Measurements from ENCODE around the gene LTBR.

GRCh38 chr12:6390084-6390799, 6.3 kb downstream of the LTBR start:
- TF ChIP-seq POLR2A (IDR thresholded peaks at IDR 0.05; ENCODE audit: low read depth, low read length) = no peak
- no peak for TF ChIP-seq JUND (IDR thresholded peaks at IDR 0.05; ENCODE audit: low read depth, low read length)
- no peak for TF ChIP-seq GABPA (IDR thresholded peaks at IDR 0.05; ENCODE audit: low read depth)
- no peak for TF ChIP-seq ZNF274 (IDR thresholded peaks at IDR 0.05; ENCODE audit: insufficient read depth, insufficient read length)
- no peak for TF ChIP-seq EGR1 (IDR thresholded peaks at IDR 0.05; ENCODE audit: borderline replicate concordance in 1 of 2, low read depth in 2 of 2, low read length in 2 of 2)

All from GM12878 (cell line).